ENCODE measurements around the gene LINC00237. TPM values are rescaled to one million over a fixed set of nuclear protein-coding genes. Genes with fewer than 3 reads are reported as not detected.

The LINC00237 gene
- total RNA-seq, 3 donors from 2014 or later, result not detected

DNA sequence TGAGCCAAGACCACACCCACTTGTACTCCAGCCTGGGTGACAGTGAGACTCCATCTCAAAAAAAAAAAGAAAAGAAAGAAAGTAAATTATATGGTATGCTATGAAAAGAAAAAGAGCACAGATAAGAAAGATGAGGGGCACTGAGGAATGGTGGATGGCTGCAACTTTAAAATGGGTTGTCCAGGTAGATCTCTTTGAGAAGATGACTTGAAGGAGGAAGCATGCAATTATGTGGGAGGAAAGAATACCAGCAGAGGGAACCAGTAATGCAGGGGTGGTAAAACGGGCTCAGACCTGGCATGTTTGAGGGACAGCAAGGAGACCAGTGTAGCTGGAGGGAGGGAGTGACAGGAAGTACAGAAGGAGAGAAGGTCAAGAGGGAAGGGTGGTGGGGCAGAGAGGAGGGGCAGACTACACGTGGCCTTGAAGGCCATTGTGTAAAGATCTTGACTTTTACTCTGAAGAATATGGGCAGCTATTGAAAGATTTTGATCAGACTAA lies 22.3 kb downstream of the LINC00237 start:
- no peak for ATAC-seq
- TF ChIP-seq, protein P1, sequence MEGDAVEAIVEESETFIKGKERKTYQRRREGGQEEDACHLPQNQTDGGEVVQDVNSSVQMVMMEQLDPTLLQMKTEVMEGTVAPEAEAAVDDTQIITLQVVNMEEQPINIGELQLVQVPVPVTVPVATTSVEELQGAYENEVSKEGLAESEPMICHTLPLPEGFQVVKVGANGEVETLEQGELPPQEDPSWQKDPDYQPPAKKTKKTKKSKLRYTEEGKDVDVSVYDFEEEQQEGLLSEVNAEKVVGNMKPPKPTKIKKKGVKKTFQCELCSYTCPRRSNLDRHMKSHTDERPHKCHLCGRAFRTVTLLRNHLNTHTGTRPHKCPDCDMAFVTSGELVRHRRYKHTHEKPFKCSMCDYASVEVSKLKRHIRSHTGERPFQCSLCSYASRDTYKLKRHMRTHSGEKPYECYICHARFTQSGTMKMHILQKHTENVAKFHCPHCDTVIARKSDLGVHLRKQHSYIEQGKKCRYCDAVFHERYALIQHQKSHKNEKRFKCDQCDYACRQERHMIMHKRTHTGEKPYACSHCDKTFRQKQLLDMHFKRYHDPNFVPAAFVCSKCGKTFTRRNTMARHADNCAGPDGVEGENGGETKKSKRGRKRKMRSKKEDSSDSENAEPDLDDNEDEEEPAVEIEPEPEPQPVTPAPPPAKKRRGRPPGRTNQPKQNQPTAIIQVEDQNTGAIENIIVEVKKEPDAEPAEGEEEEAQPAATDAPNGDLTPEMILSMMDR (IDR thresholded peaks at IDR 0.05), result no peak
- no peaks in the 10 kb centered on the region for H3K36me3 ChIP-seq (ENCODE audit: low read depth)
- no peaks in the 10 kb centered on the region for H3K9me3 ChIP-seq
- intact Hi-C loops (cut with DNase I, micrococcal nuclease), result no loop called here
- no peaks in the 10 kb centered on the region for H3K4me1 ChIP-seq (ENCODE audit: low read depth)
- no peak for DNase-seq
- no peak overlapping the region for H3K4me3 ChIP-seq

DNA sequence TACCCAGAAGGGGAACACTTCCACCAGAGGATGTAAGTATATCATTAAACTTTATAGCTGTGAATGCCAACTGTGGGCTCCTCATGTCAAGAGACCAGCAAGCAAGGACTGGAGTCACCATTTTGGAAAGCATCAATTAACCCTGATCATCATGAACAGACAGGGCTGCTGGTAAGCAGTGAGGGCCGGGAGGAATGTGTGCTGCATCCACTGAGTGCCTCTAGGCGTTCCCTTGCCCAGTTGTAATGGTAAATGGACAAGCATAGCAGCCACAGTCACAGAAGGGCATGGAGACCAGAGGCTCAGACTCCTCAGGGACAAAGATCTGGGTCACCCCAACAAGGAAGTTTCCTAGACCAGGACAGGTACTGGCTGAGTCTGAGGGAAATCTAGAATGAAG lies 23.6 kb downstream of the LINC00237 start:
- DNase-seq (no peak), ATAC-seq (no peak)
- Histone ChIP-seq H3K9me3 (no peaks in the 10 kb centered on the region), H3K4me3 (no peak overlapping the region), H3K36me3 (ENCODE audit: low read depth) (no peaks in the 10 kb centered on the region), H3K4me1 (ENCODE audit: low read depth) (no peaks in the 10 kb centered on the region)
- TF ChIP-seq, protein P1 (IDR thresholded peaks at IDR 0.05), result no peak
- intact Hi-C loops (cut with DNase I, micrococcal nuclease), result no loop called here

DNA sequence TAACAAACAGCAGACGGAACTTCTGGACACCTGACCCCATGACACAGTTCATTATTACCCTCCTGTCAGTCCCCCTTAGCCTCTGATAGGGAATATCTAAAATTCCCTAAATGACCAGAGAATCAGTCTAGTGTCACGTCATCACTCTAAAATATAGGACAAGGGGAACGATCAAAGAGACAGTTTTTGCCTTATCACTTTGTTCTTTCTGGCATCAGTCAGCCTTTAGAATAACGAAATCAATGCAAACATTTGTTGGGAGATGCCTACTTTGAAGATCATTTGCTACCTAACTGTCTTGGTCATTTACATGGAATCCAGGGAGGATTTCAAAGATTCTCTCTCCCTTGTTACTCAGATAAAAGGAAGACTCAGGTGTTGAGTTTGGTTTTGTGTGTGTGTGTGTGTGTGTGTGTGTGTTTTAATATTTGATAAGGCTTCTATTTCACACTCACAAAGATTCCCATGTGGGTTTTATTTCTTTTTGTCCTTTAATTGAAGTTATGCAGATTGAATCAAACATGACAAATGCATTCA lies 28.3 kb downstream of the LINC00237 start:
- Histone ChIP-seq H3K9me3 (no peaks in the 10 kb centered on the region), H3K36me3 (ENCODE audit: low read depth) (no peaks in the 10 kb centered on the region), H3K4me3 (no peak overlapping the region), H3K4me1 (ENCODE audit: low read depth) (no peaks in the 10 kb centered on the region)
- DNase-seq, result no peak
- TF ChIP-seq, protein P1 (IDR thresholded peaks at IDR 0.05), result no peak
- intact Hi-C loops (cut with DNase I, micrococcal nuclease), result no loop called here
- no peak for ATAC-seq

DNA sequence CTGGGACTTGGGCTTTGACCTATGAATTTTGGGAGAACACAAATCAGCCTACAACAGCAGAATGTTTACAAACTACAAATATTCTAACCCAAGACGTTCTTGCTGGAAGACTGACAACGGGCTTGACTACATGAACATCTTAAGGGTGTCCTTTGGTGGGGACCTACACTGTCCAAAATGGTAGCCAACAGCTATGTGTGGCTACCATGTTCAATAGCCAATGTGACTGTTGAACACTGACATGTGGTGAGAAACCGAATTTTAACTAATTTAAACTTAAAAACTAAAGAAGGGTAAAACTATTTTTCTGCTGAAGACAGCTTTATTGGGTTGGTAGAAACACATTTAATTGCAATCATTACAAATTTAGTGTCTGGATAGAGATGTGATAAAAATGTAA lies 30.1 kb downstream of the LINC00237 start:
- H3K9me3 ChIP-seq, result no peaks in the 10 kb centered on the region
- no peak overlapping the region for H3K4me3 ChIP-seq
- ATAC-seq, result no peak
- H3K36me3 ChIP-seq (ENCODE audit: low read depth), result no peaks in the 10 kb centered on the region
- no peak for DNase-seq
- no peaks in the 10 kb centered on the region for H3K4me1 ChIP-seq (ENCODE audit: low read depth)
- TF ChIP-seq, protein P1 (IDR thresholded peaks at IDR 0.05), result no peak
- intact Hi-C loops (cut with DNase I, micrococcal nuclease), result no loop called here

DNA sequence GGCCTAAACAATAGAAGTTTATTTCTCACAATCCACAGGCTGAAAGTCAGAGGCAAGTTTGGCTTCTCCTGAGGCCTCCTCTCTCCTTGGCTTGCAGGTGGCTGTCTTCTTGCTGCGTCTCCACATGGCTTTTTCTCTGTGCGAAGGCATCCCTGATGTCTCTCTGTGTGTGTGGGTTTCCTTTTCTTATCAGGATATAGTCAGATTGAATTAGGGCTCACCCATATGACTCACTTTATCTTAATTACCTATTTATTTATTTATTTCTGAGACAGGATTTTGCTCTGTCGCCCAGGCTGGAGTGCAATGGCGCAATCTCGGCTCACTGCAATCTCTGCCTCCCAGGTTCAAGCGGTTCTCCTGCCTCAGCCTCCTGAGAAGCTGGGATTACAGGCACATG lies 30.7 kb downstream of the LINC00237 start:
- no peak for ATAC-seq
- TF ChIP-seq, protein P1 (IDR thresholded peaks at IDR 0.05), result no peak
- Histone ChIP-seq H3K9me3 (no peaks in the 10 kb centered on the region), H3K4me3 (no peak overlapping the region), H3K36me3 (ENCODE audit: low read depth) (no peaks in the 10 kb centered on the region), H3K4me1 (ENCODE audit: low read depth) (no peaks in the 10 kb centered on the region)
- intact Hi-C loops (cut with DNase I, micrococcal nuclease), result no loop called here
- no peak for DNase-seq

Measured in mucosa of descending colon (tissue), 3 donors.